GM18499 (cell line): ENCODE results near the gene CHST11.
A peak's percentile ranks its signal among the peaks of the same experiment; 100 is the strongest.

ENCODE experiments used
- ATAC-seq: cut with Tn5 transposase; IDR thresholded peaks from one replicate; pipeline ENCODE4 v1.9.1; 2021; ENCODE audit warnings: moderate number of reproducible peaks; ENCODE audit not compliant: insufficient read depth, unreplicated experiment

Gene CHST11

DNA sequence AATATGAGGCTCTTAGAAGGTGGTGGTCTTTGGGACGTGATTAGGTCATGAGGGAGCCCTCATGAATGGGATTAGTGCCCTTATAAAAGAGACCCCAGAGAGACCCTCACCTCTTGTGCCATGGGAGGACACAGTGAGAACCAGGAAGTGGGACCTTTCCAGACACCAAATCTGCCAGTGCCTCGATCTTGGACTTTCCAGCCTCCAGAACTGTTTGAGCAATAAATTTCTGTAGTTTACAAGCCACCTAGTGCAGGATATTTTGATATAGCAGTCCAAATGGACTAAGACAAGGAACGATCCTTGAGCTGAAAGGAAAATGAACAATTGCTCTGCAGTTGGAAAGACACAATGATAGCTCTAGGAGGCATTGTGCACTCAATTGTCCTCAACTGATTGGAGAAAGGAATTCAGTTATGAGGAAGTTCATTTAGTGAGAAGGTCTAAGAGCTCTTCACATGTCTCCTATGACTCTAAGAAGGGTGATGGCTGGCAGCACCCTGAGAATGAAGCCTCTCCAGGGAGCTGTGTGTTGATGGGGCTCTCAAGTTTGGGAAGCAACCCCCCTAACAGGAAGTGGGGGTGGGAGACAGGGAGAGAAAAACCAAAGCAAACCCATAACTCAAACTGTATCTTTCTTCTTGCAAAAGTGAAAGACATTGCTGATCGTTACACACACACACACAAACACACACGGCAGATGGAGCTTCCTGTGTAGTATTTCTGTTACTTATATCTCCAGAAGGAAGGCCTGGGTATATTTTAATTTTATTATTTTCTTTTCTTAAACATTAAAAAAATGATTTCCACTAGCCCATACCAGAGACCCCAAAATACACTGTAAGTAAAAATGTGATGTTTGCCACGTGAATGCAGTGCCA is 21.0 kb downstream of the CHST11 start:
- ATAC-seq: no peak

DNA sequence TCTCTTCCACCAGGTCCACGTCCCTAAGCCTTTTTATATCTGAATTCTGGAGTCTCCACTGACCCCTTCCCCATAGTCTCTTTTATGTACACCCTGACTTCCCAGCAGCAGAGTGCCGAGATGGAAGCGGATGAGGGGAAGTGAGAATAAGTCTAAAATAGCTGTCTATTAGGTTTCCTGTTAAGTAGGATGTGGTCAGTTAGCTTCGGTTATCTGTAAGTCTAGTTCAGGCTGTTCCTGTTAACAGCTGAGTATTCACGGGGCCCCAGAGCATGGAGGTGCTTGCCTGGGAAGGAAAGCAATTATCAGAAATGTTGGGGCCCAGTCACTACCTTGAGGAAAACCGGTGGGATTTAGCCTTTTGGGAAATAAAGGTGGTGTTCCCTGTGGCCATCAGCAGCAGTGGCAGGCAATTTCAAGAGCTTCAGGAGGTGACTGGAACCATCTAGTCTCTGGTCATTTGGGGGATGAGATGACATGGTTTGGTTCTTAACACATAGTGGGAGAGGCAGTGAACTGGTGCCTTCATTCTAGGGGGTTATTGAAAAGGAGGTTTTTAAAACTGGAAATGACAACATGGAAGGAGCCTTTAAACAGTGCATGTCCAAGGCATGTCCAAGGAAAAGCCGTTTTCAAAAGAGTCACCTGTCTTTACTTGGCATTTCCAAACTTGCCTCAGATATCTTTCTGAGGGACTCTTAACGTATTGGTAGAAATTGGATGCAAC is 21.8 kb downstream of the CHST11 start:
- peak; percentile 78 for ATAC-seq

DNA sequence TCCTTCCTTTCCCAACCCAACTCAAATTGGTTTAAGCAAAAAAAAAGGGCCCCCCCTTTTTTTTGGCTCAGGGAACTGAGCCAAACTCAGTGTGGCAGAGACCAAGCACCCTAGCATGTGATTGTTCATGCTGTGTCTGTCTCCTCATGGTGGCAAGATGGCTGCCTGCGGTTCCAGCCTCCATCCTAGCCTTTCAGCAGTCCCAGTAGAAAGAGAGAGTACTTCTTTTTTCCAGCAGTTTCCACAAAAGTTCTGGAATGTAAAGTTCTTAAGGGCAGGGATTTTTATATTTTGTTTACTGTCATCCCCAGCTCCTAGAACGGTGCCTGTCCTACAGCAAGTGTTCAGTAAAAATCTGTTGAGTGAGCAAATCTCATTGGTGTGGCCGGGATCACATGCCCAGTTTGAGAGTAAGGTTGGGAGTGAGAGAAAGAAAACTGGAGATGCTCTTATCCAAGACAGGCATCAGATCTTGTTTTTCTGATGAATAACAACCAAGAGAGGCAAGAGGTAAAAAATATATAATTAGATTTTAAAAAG is 22.4 kb downstream of the CHST11 start:
- no peak for ATAC-seq

DNA sequence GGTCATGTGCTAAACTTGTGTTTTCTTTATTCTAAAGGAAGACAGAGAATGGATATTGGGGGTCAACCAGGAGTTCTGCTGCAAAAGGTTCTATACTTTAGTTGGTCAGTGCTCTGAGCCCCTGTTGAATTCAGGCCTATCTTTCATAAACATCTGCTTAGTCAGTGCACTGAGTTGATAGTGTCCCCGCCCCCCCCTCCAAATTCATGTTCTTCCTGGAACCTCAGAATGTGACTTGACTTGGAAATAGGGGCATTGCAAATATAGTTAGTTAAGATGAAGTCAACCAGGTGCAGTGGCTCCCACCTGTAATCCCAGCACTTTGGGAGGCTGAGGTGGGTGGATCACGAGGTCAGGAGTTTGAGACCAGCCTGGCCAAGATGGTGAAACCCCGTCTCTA is 23.3 kb downstream of the CHST11 start:
- ATAC-seq: no peak

DNA sequence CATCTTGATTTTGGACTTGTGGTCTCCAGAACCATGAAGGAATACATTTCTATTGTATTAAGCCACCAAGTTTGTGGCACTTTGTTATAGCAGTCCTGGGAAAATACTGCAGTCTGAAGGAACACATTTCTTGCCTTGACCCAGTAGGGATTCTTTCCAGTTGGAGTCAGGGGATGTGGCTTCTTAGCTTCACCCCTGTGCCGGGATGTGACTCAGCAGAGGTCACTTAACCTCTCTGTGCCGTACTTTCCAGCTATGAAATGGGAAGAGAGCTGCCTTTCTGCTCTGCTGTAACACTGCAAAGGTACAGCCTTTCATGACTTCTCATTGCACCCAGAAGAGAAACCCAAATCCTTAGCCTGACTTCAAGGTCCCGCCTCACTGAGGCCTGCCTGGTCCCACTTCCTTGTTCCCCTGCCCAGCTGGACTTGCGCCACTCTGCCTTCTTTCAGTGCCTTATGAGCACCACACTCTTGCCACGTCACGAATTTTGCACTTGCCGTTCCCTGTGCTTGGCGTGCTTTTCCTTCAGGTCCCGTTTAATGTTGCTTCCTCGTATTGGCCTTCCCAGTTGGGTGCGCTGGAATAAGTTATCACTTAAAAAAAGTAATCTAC is 24.2 kb downstream of the CHST11 start:
- no peak for ATAC-seq

DNA sequence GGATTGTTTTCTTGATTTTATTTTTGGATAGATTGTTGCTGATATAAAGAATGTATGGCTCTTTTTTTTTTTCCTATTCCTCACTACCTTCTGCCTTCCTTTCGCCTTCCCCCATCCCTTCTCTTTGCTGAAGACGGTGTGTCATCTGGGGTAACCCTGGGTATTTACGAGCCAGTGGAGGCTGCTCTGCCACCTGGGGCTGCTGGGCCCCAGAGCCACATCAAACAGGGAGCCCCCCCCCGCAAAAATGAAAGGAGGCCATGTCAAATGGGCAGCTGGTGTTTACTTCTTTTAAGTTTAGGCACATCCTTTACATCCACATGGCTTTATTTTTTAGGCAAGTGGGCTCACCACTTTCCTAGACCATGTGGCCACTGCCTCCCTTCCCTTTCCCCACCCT is 25.4 kb downstream of the CHST11 start:
- no peak for ATAC-seq

DNA sequence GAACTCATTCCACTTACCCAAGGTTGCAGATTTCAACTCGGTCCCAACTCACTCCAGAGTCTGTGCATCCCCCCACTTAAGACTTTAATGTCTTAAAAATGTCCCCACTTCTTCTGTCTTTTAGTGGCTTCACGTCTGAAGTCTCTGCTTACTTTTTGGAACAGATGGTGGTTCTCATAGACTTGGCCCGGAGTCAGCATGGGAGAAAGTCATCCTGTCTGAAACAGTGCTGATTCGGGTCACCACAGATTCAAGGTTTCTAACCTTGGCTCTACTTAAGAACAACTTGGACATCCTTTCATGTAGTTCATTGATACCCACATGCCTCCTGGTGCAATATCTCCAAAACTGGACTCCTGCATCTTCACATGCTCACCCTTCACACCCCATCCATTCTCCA is 26.0 kb downstream of the CHST11 start:
- ATAC-seq: no peak

DNA sequence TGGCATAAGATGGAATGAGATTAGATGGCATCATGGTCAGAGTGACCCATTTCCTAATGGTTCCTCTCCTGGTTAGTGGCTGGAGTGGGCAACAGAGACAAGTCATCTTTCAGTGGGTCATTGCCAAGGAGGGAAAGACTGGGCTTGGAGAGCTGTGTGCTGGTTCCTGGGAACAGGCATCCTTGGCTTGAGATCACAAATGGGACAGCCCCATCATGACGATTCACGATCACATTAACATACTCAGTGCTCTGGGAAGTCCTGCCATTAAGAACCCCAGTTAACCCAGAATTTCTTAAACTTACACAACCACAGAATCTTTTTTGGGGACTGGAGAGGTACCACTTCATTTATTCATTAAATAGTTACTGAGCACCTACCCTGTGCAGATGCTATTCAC is 27.3 kb downstream of the CHST11 start:
- ATAC-seq: no peak

DNA sequence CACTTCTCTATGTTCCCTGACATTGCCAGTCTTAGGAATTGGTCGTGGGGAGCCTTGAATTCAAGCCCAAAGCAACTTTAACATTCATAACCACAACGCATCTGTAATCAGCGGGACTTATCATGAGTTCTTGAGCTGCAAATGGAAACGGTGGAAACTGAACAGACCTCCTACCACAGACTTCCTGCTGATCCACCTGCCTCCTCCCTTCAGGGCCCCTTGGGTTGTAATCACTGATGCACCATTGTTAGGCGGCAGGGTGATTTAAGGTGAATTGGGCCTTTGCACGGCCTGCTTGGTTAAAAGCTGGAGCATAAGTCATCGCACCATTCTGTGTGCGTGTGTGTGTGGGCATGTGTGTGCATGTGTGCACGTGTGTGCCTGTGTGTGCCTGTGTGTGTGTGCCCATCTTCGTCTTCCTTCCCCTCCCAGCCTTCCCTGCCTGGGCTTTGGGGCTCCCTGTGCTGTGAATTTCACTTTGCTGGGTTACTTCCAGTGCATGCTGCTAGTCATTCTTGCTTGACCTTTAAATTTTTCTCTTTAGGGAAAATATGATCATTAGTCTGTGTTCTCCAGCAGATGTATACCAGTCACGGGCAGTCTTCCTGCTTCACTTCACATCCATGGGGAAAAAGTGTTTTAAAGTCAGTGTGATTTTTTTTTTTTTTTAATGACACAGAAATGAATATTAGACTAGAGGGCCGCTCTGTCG is 29.1 kb downstream of the CHST11 start:
- ATAC-seq: no peak

DNA sequence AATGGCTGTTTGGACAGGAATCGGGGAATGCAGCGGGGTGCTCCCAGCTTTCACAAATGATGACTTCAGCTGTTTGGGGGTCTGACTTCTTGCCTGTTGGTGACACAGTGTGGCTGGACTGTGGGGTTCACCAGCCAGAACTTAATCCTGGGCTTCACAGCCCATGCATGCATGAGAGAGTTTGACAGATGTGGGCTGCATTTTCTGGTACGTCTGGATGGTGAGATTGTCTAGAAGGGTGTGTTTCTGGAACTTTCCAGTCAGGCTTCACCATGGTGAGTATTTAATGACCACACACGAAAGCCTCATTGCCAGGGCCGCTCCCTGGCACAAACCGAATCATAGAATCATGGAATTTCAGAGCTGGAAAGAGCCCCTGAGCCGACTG is 29.6 kb downstream of the CHST11 start:
- ATAC-seq: no peak

DNA sequence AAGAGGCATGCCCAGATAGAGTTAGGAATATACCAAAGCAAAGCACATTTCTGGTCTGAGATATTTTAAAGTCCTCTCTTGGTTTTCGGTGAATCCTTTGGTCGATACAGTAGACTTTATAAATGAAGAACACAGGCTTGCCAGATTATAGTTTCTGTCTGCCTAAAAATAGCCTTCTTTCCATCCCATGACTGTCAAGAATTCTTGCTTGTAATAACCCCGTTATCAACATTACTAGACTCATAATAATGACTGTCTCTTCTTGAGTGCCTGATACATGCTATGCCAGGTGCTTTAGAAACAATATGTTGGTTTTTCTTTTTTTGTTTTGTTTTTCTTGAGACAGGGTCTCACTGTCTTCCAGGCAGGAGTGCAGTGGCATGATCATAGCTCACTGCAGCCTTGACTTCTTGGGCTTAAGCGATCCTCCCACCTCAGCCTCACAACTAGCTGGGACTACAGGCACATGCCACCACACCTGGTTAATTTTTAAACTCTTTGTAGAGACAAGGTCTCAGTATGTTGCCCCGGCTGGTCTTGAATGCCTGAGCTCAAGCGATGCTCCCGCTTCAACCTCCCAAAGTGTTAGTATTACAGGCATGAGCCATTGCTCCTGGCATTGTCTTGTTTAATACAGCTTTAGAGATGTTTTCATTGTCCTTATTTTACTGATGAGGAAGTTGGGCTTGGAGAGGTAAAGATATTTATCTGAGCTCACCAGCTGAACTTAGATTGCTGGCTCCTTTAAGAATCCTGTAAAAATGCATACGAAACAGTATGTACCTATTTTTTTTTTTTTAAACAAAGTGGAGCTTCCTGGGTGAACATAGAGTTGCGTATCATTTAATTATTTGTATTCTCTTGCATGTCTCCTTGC is 30.4 kb downstream of the CHST11 start:
- ATAC-seq: no peak

DNA sequence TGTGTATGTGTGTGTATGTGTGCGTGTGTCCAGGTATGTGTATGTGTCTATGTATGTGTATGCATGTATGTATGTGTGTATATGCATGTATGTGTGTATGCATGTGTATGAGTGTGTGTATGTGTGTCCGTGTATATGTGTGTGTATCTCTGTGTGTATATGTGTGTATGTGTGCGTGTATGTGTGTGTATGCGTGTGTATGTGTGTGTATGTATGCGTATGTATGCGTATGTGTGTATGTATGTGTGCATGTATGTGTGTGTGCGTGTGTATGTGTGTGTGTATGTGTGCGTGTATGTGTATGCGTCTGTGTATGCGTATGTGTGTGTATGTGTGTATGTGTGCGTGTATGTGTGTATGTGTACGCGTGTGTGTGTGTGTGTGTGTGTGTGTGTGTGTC is 31.6 kb downstream of the CHST11 start:
- ATAC-seq: no peak

DNA sequence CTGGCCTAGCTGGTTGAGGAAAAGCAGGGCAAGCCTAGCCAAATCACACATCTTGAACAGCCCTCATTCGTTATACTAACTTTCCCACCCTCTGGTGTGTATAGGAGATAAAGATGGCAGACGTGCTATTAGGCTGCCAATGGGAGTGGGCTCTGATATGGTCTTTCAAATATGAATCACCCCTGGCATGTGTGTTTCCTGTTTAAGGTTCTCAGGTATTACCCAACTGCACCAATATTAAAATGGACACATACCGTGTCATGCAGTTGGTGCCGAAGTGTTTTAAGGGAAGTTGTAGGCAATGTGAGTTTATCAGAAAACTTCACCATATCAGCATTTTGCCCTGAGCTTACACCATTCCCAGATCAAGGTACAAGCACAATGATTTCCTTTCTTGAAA is 33.4 kb downstream of the CHST11 start:
- no peak for ATAC-seq

DNA sequence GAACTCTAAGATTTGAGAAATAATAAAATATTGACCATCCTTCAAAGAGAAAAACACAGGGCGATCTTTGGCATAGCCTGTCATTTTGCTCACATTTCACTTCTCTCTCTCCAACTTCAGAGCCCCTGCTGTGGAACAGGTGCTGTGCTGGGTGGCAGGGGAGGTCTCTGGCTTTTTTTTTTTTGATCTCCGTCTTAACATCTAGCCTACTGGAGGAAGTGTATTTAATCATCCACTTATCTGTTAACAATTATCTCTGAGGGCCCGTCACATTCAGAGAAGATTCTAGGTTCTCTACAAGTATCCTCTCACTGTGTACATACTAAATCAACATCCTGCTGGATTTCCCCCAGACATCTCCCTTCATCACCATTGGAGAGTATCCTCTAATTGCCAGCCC is 34.1 kb downstream of the CHST11 start:
- no peak for ATAC-seq

DNA sequence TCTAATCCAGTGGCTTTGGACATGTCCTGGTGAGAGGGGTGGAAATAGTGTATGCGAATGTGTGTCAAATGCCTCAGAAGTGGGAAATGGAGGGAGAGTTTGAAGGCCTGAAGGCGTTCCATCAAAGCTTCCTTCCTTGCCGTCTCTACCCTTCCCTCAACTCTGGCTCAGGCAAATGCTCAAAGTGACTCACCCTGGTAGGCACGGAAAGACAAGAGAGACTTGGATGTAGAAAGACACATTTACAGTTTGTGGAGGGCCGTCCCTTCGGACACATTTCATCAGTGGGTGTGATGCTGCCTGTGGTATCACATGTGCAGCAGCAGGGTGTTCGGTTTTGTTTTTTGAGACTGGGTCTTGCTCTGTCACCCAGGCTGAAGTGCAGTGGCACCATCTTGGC is 36.7 kb downstream of the CHST11 start:
- ATAC-seq: no peak

DNA sequence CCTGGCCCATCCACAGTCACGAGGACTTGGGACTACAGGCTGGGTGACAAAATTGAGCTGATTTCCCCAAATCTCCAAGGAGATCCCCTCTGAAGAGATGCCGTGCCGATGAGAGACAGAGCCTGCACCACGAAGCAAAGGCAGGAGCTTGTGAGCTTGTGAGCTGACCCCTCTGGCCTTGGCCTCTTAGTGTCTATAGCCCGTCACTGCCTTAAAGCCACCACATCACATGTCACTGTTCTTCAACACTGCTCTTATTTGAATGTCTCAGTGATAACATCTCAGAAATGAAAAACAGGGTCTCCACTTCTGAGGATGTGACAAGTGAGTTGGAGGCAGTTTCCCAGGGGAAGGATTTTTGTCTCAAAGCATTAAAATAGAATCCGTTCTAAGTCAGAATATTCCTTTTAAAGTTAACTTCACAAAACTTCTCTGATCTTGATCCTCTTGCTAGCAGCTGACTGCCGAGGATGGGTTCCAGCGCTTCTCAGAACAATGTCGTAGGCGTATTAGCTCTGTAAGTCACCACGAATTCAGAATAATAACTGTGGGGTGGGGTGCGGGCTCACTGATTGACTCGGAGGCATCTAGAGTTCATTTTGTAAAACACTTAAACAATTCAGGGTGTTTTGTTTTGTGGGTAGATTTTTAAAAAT is 37.5 kb downstream of the CHST11 start:
- no peak for ATAC-seq

DNA sequence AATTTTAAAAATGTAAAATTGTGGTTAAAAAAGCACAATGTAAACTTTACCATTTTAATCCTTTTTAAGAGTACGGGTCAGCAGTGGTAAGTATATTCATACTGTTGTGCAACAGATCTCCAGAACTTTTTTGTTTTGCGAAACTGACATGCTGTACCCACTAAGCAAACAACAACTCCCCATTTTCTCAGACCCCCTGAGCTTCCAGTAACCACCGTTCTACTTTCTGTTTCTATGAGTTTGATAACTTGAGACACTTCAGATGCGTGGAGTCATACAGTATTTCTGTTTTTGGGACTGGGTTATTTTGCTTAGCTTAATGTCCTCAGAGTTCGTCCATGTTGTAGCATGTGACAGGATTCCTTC is 38.0 kb downstream of the CHST11 start:
- ATAC-seq: no peak

DNA sequence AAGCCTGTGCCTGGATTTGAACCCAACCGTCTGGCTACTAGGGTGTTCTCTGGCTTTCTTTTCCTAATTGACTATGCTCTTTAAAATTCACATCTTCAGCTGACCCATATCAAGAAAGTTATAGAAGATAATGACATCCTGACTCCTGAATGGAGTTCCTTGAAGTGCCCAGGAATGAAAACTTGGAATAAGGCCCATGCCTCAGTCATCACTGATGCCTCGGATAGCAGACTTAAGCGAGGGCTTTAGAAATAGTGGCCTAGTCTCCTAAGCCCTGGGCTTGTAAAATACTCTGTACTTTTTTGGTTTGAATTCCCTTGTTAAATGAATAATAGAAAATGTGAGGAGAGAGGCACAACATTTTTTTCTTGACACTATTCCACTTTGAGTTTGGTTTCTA is 39.0 kb downstream of the CHST11 start:
- no peak for ATAC-seq

DNA sequence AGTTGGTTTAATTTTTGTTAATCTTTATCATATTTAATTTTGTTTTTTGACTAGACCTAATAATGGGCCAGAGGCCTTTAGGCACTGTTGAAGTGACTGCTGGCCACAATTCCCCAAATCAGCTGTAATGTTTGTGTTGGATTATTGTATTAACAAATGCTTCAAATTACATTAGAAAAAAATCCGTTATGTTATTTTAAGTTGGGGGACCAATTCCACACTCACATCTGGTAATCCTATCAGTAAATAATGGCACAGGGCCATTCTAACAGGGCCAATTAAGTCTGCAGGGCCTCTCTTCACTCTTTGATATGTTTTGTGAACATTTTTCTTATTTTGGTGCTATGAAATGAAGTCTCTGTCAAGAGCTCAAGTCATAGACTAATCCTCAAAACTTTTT is 39.6 kb downstream of the CHST11 start:
- ATAC-seq: no peak
